Progenitor cell of endocrine pancreas (in vitro differentiated cells): ENCODE measurements around the gene DGUOK. TPM values are rescaled to one million over a fixed set of nuclear protein-coding genes. Genes with fewer than 3 reads are reported as not detected.
"Not testable (repeated sequence)": the region's sequence is repeated elsewhere in the genome, so short reads cannot be mapped to it uniquely, and the experiment has no call there.

ENCODE experiments used
- DNase-seq: peaks from one replicate; pipeline ENCODE4 v3.0.0; 2021; ENCODE audit warnings: low spot score; ENCODE audit not compliant: unreplicated experiment
- H3K27ac Mint-ChIP-seq: 2 replicates; pipeline ENCODE4 v1.8.0; 2021; ENCODE audit warnings: mild to moderate bottlenecking, moderate library complexity, mixed read lengths
- H3K27me3 Mint-ChIP-seq: 2 replicates; pipeline ENCODE4 v1.8.0; 2021; ENCODE audit warnings: mixed read lengths
- H3K36me3 Mint-ChIP-seq: 2 replicates; pipeline ENCODE4 v1.8.0; 2022; ENCODE audit warnings: mixed read lengths; ENCODE audit not compliant: insufficient read depth
- H3K4me1 Mint-ChIP-seq: 2 replicates; pipeline ENCODE4 v1.8.0; 2021; ENCODE audit warnings: low read depth, mixed read lengths
- H3K4me3 Mint-ChIP-seq: 2 replicates; pipeline ENCODE4 v1.8.0; 2021; ENCODE audit warnings: low read depth, mild to moderate bottlenecking, moderate library complexity, mixed read lengths
- H3K9me3 Mint-ChIP-seq: 2 replicates; pipeline ENCODE4 v1.8.0; 2021; ENCODE audit warnings: low read depth, mixed read lengths
- CTCF ChIP-seq: fragments of 200-600 bp; sonication (generic); IDR thresholded peaks from one replicate; pipeline ENCODE4 v1.5.0; 2021; ENCODE audit warnings: antibody characterized with exemption, mild to moderate bottlenecking; ENCODE audit not compliant: unreplicated experiment
- total RNA-seq: library from RNA; stranded (reverse); gene quantifications from 2 replicates; pipeline ENCODE4 v1.2.1, GENCODE V29; 2021

Gene DGUOK
- total RNA-seq, 1 donor from 2014 or later: 63.8 TPM

- no peak for DNase-seq
- Mint-ChIP-seq H3K27me3 (peaks cover 13% of the 10 kb centered on the region), H3K36me3 (no peaks in the 10 kb centered on the region), H3K27ac (no peak overlapping the region), H3K9me3 (no peaks in the 10 kb centered on the region), H3K4me3 (no peak overlapping the region), H3K4me1 (no peaks in the 10 kb centered on the region)
- TF ChIP-seq CTCF: no peak
These were observed 23.4 kb upstream of the DGUOK start for GRCh38 chr2:73903313-73903712.

GRCh38 chr2:73903949-73904613 is 22.6 kb upstream of the DGUOK start:
- not testable (repeated sequence) for H3K27ac Mint-ChIP-seq, H3K4me1 Mint-ChIP-seq, H3K9me3 Mint-ChIP-seq, H3K4me3 Mint-ChIP-seq, DNase-seq, H3K36me3 Mint-ChIP-seq
- H3K27me3 Mint-ChIP-seq: peaks cover 13% of the 10 kb centered on the region

GRCh38 chr2:73904952-73905351 is 21.7 kb upstream of the DGUOK start:
- H3K27ac Mint-ChIP-seq: no peak overlapping the region
- TF ChIP-seq CTCF: no peak
- H3K27me3 Mint-ChIP-seq: peaks cover 13% of the 10 kb centered on the region
- H3K9me3 Mint-ChIP-seq: no peaks in the 10 kb centered on the region
- DNase-seq: no peak
- no peak overlapping the region for H3K4me3 Mint-ChIP-seq
- no peaks in the 10 kb centered on the region for H3K36me3 Mint-ChIP-seq
- H3K4me1 Mint-ChIP-seq: no peaks in the 10 kb centered on the region

GRCh38 chr2:73906847-73907505 is 19.7 kb upstream of the DGUOK start:
- H3K9me3 Mint-ChIP-seq: no peaks in the 10 kb centered on the region
- H3K4me1 Mint-ChIP-seq: no peaks in the 10 kb centered on the region
- no peak for DNase-seq
- TF ChIP-seq CTCF: no peak
- no peak overlapping the region for H3K4me3 Mint-ChIP-seq
- H3K27me3 Mint-ChIP-seq: peaks cover 8% of the 10 kb centered on the region
- no peak overlapping the region for H3K27ac Mint-ChIP-seq
- no peaks in the 10 kb centered on the region for H3K36me3 Mint-ChIP-seq

GRCh38 chr2:73907840-73908452 is 18.7 kb upstream of the DGUOK start:
- no peaks in the 10 kb centered on the region for H3K9me3 Mint-ChIP-seq
- H3K27ac Mint-ChIP-seq: no peak overlapping the region
- no peaks in the 10 kb centered on the region for H3K27me3 Mint-ChIP-seq
- no peak for TF ChIP-seq CTCF
- H3K4me3 Mint-ChIP-seq: no peak overlapping the region
- no peaks in the 10 kb centered on the region for H3K36me3 Mint-ChIP-seq
- no peaks in the 10 kb centered on the region for H3K4me1 Mint-ChIP-seq
- no peak for DNase-seq
